Posterior cingulate gyrus (tissue), 11 donors: ENCODE measurements around the gene CDHR5.

Source experiments
- DNase-seq, 10 donors: peaks; one replicate each; pipeline versions ENCODE4 v3.0.0 to v3.0.0-alpha.2; 2020 to 2021; ENCODE audit warnings: mixed read lengths in 3 of 10
- intact Hi-C: fragments of 100-400 bp; cut with DNase I; formaldehyde crosslinking; loops from one replicate; pipeline ENCODE4 v1.15.1; 2023

The CDHR5 gene

GRCh38 chr11:625636-626268 is 997 bp upstream of the CDHR5 start:
- no peak for DNase-seq
- intact Hi-C loops, result no loop called here

GRCh38 chr11:623999-624704 is 603 bp downstream of the CDHR5 start:
- intact Hi-C loops, result no loop called here
- no peak for DNase-seq

- no peak for DNase-seq
- intact Hi-C loops, result no loop called here
These were observed 1.3 kb downstream of the CDHR5 start for GRCh38 chr11:623349-623869.

GRCh38 chr11:621838-622237 is 2.9 kb downstream of the CDHR5 start:
- DNase-seq, result no peak
- intact Hi-C loops, result no loop called here

GRCh38 chr11:620935-621814 is 3.6 kb downstream of the CDHR5 start:
- no peak for DNase-seq
- intact Hi-C loops, result no loop called here

- intact Hi-C loops, result no loop called here
- DNase-seq, result no peak
These were observed 4.6 kb downstream of the CDHR5 start for GRCh38 chr11:620201-620600.

- intact Hi-C loops, result no loop called here
- no peak for DNase-seq
These were observed 5.1 kb downstream of the CDHR5 start for GRCh38 chr11:619628-620050.

GRCh38 chr11:618856-619627 is 5.7 kb downstream of the CDHR5 start:
- intact Hi-C loops, result no loop called here
- DNase-seq, result no peak

- intact Hi-C loops, result no loop called here
- DNase-seq, result no peak
These were observed 6.7 kb downstream of the CDHR5 start for GRCh38 chr11:617912-618682.

GRCh38 chr11:617199-617911 is 7.4 kb downstream of the CDHR5 start:
- intact Hi-C loops, result no loop called here
- no peak for DNase-seq

GRCh38 chr11:616320-617198 is 8.2 kb downstream of the CDHR5 start:
- intact Hi-C loops, result no loop called here
- no peak for DNase-seq

- intact Hi-C loops, result no loop called here
These were observed 9.0 kb downstream of the CDHR5 start, which contains the start of gene IRF7 for GRCh38 chr11:615504-616319. IRF7 (minus strand) TSS chr11:615950; CDS start chr11:615364, 586 bp downstream.

GRCh38 chr11:614623-615503 is 9.9 kb downstream of the CDHR5 start:
- intact Hi-C loops, result no loop called here
- peak in 1 of 10 donors; percentile 83 for DNase-seq

More at GRCh38 chr11:615504-616319, 9.0 kb downstream of the CDHR5 start, which contains the start of gene IRF7:
- DNase-seq, result peak; percentile 73 to 98 (median 86)

- intact Hi-C loops, result no loop called here
These were observed 10.6 kb downstream of the CDHR5 start for GRCh38 chr11:614021-614622.

GRCh38 chr11:613369-613968 is 11.3 kb downstream of the CDHR5 start:
- intact Hi-C loops, result no loop called here
- DNase-seq, result peak in 3 of 10 donors; percentile 45 to 85 (median 47)

More at GRCh38 chr11:614021-614622, 10.6 kb downstream of the CDHR5 start:
- DNase-seq, result peak in 1 of 10 donors; percentile 74
